ENCODE results near the gene PCSK2.

- TF ChIP-seq POLR2A (IDR thresholded peaks at IDR 0.05) (no peak), CTCF (IDR thresholded peaks at IDR 0.05 in 8 of 11, conservative IDR thresholded peaks at IDR 0.05 in 3 of 11) (no peak), POLR2AphosphoS5 (IDR thresholded peaks at IDR 0.05) (no peak)
Measured at GRCh38 chr20:17519606-17520285, 292.9 kb downstream of the PCSK2 start.

Data from spleen (tissue), 7 donors.